GM21367 (cell line): ENCODE measurements around the gene TNFAIP2.

ENCODE experiments used
- ATAC-seq: cut with Tn5 transposase; IDR thresholded peaks from one replicate; pipeline ENCODE4 v1.9.1; 2021; ENCODE audit not compliant: unreplicated experiment

Gene TNFAIP2

DNA sequence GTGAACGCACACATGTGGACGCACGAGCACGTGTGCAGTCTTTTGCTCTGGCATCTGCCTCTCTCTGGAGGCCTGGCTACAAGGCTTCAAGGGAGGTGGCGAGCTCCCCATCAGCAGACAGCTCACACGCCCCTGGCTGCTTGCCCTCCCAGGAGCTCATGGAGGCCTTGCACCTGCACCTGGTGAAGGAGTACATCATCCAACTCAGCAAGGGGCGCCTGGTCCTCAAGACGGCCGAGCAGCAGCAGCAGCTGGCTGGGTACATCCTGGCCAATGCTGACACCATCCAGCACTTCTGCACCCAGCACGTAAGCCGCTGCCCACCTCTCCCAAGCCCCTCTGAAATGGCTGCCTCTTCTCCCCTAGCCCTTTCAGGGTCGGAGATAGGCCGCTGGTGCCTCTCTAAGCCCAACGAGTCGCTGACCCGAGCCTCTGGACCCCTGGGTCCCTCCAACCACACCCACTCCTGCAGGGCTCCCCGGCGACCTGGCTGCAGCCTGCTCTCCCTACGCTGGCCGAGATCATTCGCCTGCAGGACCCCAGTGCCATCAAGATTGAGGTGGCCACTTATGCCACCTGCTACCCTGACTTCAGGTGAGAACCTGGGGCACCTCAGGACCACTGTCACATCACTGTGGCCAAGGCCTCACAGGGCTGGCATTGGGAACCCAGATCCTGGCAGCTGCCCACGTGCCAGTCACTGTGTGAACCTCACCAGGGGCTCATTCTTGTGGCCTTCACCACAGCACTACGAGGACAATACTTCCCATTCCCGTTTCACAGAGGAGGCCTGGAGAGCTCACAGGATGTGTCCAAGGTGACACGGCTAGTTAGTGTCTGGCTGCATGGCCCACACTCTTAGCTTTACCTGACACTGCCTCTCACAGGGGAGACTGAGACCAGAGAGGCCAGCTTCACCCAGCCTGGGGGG lies 10.2 kb downstream of the TNFAIP2 start:
- no peak for ATAC-seq

- ATAC-seq, result no peak
Measured at GRCh38 chr14:103134405-103134804, 11.1 kb downstream of the TNFAIP2 start.

DNA sequence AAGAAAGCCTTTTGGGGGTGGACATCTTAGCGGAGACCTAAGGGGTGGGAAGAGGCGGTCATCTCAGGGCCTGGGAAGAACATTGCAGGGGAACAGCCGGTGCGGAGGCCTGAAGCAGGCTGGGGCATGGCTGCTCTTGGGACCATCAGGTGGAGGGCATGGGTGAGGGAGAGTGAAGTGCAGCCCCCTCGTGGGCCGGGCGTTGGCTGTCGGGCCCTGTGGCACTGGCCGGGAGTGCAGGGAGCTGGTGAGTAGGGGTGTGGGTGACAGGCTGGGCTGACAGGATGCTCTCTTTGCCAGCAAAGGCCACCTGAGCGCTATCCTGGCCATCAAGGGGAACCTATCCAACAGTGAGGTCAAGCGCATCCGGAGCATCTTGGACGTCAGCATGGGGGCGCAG lies 11.7 kb downstream of the TNFAIP2 start:
- ATAC-seq, result no peak

DNA sequence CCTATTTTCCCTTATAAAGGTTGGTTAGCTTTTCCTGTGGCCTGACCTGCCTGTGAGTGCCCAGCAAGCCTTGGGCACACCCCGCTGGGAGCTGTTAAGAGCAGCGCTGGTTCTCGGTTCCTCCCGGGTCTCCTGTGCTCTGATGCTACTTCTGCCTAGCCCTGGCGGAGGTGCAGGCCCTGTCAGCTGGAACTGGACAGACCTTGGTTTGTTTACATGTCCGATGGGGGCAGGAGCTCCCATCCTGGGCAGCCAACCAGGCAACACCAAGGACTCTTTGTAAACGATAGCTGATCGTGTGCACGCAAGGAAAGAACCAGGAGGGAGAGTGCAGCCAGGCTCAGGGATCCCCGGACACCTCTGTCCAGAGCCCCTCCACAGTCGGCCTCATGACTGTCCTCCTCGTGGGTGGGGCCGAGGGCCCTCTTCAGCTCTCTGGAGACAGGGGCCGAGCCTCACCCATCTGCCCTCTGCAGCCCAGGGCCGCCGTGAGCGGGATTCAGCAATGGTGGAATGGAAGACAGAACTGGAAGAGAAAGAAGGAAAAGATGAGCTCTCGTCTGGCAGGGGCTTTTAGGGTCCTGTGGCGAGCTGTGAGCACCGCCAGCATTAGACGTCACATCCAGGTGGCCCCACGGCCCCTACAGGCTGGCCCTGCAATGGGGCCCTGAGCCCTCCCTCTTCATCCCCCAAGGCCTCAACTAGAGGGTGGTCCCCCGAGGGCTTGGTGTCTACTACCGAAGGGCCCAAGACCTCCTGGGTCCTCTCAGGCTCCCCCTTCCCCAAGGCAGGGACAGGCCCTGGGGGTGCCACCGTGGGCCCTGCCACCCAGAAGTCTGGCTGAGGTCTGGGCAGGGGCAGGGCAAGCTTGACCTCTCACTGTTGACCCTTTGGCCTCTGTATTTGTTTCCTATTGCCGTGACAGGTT lies 12.3 kb downstream of the TNFAIP2 start:
- ATAC-seq, result no peak

- ATAC-seq, result no peak
Measured at GRCh38 chr14:103136388-103137271, 13.4 kb downstream of the TNFAIP2 start.

DNA sequence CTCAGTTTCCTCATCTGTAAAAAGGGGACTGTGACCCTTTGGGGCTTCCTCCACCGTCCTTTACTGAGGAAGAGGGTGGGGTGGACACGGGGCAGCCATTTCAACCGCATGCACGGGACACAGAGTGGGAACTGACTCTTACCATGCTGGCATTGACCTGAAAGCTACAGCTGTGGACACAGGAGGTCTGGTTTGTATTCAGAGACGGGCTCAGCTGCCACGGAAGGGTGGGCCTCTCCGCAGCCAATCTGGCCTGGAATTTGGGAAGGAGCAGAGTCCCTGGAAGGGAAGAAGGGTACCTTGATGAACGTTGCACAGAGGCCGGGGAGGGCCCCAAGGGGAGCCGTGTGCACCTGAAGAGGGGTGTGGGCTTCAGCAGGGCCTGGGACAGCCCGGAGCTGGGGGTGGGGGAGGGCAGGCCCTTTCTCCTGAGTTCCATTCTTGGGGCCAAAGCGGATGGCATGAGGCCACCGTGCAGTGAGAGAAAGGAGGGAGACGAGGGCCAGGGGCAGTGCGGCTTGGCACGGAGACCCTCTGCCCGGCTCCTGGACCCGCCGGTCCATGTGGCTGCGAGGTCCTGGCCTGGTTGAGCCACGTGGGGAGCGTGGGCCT lies 14.5 kb downstream of the TNFAIP2 start:
- ATAC-seq, result no peak

GRCh38 chr14:103138301-103139131 lies 15.3 kb downstream of the TNFAIP2 start:
- ATAC-seq, result no peak

GRCh38 chr14:103139132-103140025 lies 16.1 kb downstream of the TNFAIP2 start:
- no peak for ATAC-seq

DNA sequence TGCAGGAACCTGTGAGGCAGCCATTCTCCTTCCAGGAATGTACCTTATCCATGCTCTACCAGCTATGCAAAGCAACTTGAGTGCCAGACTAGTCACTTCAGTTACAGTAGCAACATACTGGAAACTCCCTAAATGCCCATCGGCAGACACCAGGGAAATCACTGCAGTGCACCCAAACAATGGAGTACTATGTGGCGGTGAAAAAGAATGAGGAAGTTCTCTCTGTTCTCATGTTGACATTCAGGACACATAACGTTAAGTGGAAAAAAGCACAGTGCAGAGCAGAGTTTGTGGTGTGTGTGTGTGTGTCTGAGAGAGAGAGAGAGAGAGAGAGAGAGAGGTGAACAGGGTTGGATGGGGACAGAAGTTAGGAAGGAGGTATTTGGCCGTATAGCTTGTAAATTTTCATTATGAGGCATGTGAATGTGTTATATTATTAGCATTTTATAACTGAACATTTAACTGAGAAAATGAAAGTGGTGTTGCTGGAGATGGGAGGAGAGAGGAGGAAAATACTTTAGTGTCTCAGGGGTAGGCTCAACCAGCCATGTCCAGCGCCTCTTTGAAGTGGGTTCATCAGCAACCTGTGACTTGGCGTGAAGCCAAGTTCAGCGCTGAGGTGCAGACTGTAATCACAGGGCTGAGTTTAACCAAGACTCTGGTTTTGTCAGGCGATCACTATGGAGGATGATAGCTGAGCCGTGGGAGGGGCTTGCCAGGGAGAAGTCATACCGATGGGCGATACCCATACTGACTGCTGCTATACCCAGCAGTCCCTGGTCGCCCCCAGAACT lies 17.3 kb downstream of the TNFAIP2 start:
- no peak for ATAC-seq

GRCh38 chr14:103141117-103141796 lies 18.0 kb downstream of the TNFAIP2 start:
- ATAC-seq, result no peak

DNA sequence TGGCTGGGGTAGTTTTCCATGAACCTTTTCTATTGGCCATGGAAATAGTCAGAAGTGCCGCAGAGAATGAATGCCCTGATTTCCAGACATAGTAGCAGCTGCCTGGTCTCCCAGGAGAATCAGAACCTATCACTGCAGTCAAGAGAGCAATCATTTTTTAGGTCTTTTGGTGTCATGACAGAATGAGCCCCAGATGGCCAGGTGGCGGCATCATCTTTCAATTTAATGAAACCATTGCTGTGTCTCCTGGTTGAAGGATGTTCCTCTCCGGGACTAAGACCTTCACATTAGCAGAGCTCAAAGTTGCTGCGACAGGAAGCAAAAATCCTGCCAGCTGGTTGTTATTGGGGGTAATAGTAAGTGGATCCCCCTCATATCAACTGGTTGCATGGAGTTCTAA lies 18.8 kb downstream of the TNFAIP2 start:
- ATAC-seq, result no peak

- ATAC-seq, result no peak
Measured at GRCh38 chr14:103142721-103143302, 19.6 kb downstream of the TNFAIP2 start.

DNA sequence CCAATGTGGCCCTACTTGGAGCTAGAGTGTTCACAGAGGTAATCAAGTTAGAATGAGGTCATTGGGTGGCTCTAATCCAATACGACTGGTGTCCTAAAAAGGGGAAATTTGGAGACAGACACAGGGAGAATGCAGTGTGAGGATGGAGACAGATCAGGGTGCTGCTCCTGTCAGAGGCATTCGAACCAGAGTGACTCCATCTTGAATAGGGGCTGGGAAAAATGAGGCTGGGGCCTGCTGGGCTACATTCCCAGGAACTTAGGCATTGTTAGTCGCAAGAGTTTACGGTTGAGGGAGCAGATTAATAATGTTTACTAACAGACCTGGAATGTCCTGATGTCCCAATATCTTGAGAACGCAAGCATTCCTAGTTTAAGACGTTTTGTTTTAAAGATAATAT lies 20.2 kb downstream of the TNFAIP2 start:
- ATAC-seq, result no peak

DNA sequence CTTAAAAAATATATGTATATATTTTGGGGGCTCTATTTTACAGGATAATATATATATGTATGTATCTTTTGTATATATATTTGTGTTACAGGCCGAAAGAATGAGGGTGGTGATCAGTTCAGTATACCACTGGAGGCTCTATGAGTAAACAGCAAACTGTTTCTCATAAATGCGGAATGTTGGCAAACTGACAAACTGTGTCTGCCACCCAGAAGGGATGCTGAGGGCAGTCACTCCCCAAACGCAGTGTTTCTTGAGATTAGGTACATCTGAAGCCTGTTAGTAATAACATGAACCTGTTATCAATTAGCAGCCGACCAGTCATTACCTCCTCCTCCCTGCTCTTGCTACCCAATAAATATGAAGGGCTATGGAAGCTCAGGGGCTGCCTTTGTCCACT lies 20.8 kb downstream of the TNFAIP2 start:
- no peak for ATAC-seq

- no peak for ATAC-seq
Measured at GRCh38 chr14:103146141-103146709, 23.0 kb downstream of the TNFAIP2 start.
